ENCODE measurements around the gene GIMAP6. TPM values are rescaled to one million over a fixed set of nuclear protein-coding genes. Genes with fewer than 3 reads are reported as not detected.
"Not testable (repeated sequence)": the region's sequence is repeated elsewhere in the genome, so short reads cannot be mapped to it uniquely, and the experiment has no call there.

Gene GIMAP6
- 100 to 1,000 TPM; 119 to 279 (median 173) TPM for polyA plus RNA-seq

DNA sequence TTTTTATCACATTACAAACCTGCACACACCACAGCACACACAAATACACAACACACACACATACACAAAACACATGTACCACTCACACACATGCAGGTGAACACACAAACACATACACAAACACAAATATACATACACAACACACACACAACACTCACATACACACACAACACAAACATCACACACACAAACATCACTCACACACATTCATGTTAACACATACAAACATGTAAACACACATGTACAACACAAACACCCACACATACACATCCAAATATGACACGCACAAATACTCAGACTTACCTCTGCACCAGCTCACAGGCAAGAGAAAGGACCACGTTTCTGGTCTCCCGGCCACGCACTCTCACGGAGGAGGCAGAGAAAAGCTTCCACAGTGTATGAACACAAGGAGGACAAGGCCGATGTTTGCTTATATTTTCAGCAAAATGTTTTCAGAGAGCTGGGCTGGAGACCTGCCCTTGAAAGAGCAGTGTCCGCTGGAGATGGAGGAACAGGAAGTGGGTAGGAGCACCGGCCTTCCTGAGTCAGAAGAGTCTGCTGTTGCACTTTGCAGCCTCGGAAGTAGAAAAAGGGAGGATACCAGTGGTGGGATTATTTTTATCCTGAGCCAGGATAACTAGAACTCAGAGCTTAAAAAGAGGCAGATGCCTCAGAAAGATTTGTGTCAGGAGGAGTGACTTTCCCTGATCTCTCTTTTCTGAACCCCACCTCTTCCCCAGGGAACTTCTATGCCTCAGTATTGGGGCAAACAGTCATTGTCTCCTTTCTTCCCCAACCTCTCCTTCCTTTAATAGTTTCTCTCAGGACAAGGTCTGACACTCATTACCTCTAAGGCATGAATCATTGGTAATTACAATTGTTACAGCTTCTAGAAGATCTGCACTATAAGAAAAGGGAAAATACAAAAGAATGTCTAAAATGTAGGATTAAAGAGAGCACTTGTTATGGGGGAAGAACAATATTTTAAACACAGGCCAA, at the start of gene GIMAP6:
TSS of gene GIMAP6 (minus strand) at position 520 of the 999 bp plus-strand sequence. CDS start 2,243 bp downstream, outside the sequence.
- Mint-ChIP-seq H3K27ac (peak within 1 kb of the TSS; percentile 94 to 99 (median 97)), H3K36me3 (peaks cover 46 to 59% (median 57%) of the 10 kb centered on the region in 3 donors), H3K4me3 (peak within 1 kb of the TSS; percentile 99 to 100 (median 99)), H3K27me3 (ENCODE audit: low read depth in 3 of 3) (peaks cover 2 to 7% (median 3%) of the 10 kb centered on the region in 3 donors), H3K4me1 (peaks cover 87 to 94% of the 10 kb centered on the region in 2 donors), H3K9me3 (peaks cover 2 to 11% (median 5%) of the 10 kb centered on the region in 6 donors)
- DNase-seq: peak; percentile 50 to 62 (median 56)

DNA sequence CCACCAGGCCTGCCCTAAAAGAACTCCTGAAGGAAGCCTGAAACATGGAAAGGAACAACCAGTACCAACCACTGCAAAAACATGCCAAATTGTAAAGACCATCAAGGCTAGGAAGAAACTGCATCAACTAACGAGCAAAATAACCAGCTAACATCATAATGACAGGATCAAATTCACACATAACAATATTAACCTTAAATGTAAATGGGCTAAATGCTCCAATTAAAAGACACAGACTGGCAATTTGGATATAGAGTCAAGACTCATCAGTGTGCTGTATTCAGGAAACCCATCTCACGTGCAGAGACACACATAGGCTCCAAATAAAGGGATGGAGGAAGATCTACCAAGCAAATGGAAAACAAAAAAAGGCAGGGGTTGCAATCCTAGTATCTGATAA, 48.2 kb upstream of the GIMAP6 start:
- not testable (repeated sequence) for H3K36me3 Mint-ChIP-seq; DNase-seq; H3K9me3 Mint-ChIP-seq; H3K27me3 Mint-ChIP-seq (ENCODE audit: low read depth in 3 of 3)
- Mint-ChIP-seq H3K4me1 (peaks cover 91 to 98% of the 10 kb centered on the region in 2 donors), H3K4me3 (peak overlapping the region in 3 of 5 donors; percentile 18 to 80 (median 62)), H3K27ac (peak overlapping the region; percentile 55 to 93 (median 79))

DNA sequence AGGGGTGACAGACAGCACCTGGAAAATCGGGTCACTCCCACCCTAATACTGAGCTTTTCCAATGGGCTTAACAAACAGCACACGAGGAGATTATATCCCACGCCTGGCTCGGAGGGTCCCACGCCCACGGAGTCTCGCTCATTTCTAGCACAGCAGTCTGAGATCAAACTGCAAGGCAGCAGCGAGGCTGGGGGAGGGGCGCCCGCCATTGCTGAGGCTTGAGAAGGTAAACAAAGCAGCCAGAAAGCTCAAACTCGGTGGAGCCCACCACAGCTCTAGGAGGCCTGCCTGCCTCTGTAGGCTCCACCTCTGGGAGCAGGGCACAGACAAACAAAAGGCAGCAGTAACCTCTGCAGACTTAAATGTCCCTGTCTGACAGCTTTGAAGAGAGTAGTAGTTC, 46.4 kb upstream of the GIMAP6 start:
- DNase-seq; H3K9me3 Mint-ChIP-seq; H3K36me3 Mint-ChIP-seq; H3K27me3 Mint-ChIP-seq (ENCODE audit: low read depth in 3 of 3); H3K4me3 Mint-ChIP-seq: not testable (repeated sequence)
- peaks cover 85 to 92% of the 10 kb centered on the region in 2 donors for H3K4me1 Mint-ChIP-seq
- peak overlapping the region; percentile 40 to 89 (median 78) for H3K27ac Mint-ChIP-seq

DNA sequence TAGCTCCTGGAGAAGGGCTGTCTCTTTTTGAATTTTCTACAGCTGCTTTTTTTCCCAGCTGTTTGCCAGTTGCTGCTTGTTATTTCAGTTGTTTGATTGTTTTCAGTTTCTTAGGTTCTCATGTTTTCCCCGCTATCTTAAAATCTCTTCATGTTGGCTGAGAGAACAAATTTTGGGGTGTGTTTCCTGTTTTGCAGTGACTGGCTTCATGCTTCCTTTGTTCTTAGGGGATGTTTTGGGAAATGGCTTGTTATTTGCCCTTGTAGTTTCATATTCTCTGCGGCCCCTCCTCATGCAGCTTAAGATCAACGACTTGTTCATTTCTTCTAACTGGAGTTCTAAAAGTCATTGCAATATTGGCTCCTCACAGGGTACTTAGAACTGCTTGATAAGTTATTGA, 44.7 kb upstream of the GIMAP6 start:
- H3K27ac Mint-ChIP-seq: peak overlapping the region; percentile 84 to 95 (median 89)
- H3K9me3 Mint-ChIP-seq; H3K27me3 Mint-ChIP-seq (ENCODE audit: low read depth in 3 of 3): not testable (repeated sequence)
- DNase-seq: peak in 2 of 3 donors; percentile 30 to 32
- peak overlapping the region; percentile 66 to 82 (median 73) for H3K4me3 Mint-ChIP-seq
- H3K4me1 Mint-ChIP-seq: peaks cover 77 to 90% of the 10 kb centered on the region in 2 donors
- peaks cover 4 to 13% (median 11%) of the 10 kb centered on the region in 3 donors for H3K36me3 Mint-ChIP-seq

DNA sequence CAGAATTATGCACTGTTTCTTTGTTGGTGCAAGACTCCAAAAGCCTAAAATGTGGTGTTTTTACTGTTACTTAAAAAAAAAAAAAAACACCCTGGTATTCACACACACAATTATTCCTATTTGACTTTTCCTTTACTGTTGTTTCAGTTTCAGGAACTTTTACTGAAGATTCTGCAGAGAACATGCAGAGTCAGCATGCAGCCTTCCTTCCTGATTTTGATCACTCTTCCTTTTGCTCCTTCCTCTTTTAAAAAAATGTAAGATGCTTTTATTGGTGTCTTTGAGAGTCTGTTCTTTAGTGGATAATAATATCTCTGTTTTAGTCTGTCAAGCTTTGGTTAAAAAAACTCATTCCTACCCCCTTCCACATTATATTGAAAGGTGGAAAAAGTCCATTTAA, 44.1 kb upstream of the GIMAP6 start:
- H3K27me3 Mint-ChIP-seq (ENCODE audit: low read depth in 3 of 3); DNase-seq: not testable (repeated sequence)
- H3K27ac Mint-ChIP-seq: peak overlapping the region; percentile 84 to 95 (median 89)
- H3K4me1 Mint-ChIP-seq: peaks cover 75 to 89% of the 10 kb centered on the region in 2 donors
- H3K36me3 Mint-ChIP-seq: peaks cover 4 to 15% (median 13%) of the 10 kb centered on the region in 3 donors
- H3K4me3 Mint-ChIP-seq: peak overlapping the region; percentile 66 to 82 (median 73)
- peaks cover 0 to 14% (median 4%) of the 10 kb centered on the region in 6 donors for H3K9me3 Mint-ChIP-seq

DNA sequence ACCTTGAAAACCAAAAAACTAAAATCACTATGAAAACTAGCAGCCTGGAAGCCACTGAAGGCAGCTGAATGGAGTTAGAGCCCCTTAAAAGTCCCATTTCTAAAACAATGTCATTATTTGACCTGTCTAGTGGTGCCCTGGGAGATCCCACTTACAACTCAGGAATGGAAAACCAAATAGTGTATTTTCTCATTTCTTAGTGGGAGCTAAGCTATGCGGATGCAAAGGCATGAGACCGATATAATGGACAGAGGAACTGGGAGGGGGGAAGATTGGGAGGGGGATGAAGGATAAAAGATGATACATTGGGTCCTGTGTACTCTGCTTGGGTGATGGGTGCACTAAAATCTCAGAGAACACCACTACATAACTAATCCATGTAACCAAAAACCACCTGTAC, 43.5 kb upstream of the GIMAP6 start:
- Mint-ChIP-seq H3K27ac (peak overlapping the region; percentile 84 to 92 (median 90)), H3K9me3 (peaks cover 0 to 15% (median 4%) of the 10 kb centered on the region in 6 donors), H3K27me3 (ENCODE audit: low read depth in 3 of 3) (peaks cover 1 to 2% (median 2%) of the 10 kb centered on the region in 3 donors), H3K4me1 (peaks cover 75 to 89% of the 10 kb centered on the region in 2 donors), H3K4me3 (peak overlapping the region; percentile 50 to 82 (median 60)), H3K36me3 (peaks cover 4 to 17% (median 16%) of the 10 kb centered on the region in 3 donors)
- DNase-seq: no peak

DNA sequence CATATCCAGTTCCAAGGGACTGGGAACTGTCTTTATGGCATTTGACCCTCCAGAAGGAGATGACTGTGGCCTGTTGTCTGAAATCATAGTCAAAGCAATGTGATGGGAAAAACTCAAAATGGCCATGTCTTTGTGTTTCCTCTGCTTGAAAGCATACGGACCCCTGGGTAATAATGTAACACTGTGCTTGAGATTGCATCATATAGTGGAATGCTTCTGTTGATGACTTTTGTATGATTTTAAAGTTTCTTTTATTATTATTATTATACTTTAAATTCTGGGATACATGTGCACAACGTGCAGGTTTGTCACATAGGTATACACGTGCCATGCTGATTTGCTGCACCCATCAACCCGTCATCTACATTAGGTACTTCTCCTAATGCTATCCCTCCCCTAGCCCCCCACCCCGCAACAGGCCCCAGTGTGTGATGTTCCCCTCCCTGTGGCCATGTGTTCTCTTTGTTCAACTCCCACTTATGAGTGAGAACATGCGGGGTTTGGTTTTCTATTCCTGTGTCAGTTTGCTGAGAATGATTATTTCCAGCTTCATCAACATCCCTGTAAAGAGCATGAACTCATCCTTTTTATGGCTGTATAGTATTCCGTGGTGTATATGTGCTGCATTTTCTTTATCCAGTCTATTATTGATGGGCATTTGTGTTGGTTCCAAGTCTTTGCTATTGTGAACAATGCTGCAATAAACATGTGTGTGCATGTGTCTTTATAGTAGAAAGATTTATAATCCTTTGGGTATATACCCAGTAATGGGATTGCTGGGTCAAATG, 39.8 kb upstream of the GIMAP6 start:
- not testable (repeated sequence) for H3K27ac Mint-ChIP-seq, DNase-seq
- Mint-ChIP-seq H3K36me3 (peaks cover 4 to 25% (median 20%) of the 10 kb centered on the region in 3 donors), H3K9me3 (peaks cover 0 to 21% (median 7%) of the 10 kb centered on the region in 6 donors), H3K27me3 (ENCODE audit: low read depth in 3 of 3) (peaks cover 7 to 10% (median 7%) of the 10 kb centered on the region in 3 donors), H3K4me1 (peaks cover 78 to 91% of the 10 kb centered on the region in 2 donors), H3K4me3 (peak overlapping the region in 3 of 5 donors; percentile 6 to 30 (median 9))

DNA sequence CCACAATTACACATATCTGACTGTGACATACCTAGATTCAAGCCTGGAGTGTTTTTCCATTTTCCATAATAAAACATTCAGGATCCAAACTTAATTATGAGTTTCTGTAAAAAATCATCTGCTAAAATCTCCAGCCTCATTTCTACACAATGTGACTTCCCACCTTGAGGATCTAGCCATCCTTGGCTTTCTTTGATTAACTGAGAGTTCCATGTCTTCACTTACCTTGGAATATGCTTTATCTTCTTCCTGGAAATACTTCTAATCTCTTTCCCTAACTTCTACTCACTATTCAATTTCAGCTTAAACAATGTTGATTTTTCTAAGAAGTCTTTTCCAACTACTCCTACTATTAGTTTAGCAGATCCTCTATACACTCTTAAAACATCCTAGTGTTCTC, 36.8 kb upstream of the GIMAP6 start:
- DNase-seq: no peak
- peaks cover 0 to 21% (median 7%) of the 10 kb centered on the region in 6 donors for H3K9me3 Mint-ChIP-seq
- H3K27ac Mint-ChIP-seq: peak overlapping the region; percentile 99 to 100 (median 100)
- H3K4me3 Mint-ChIP-seq: peak overlapping the region; percentile 74 to 87 (median 84)
- peaks cover 4 to 28% (median 20%) of the 10 kb centered on the region in 3 donors for H3K36me3 Mint-ChIP-seq
- peaks cover 83 to 97% of the 10 kb centered on the region in 2 donors for H3K4me1 Mint-ChIP-seq
- peaks cover 9 to 16% (median 10%) of the 10 kb centered on the region in 3 donors for H3K27me3 Mint-ChIP-seq (ENCODE audit: low read depth in 3 of 3)

DNA sequence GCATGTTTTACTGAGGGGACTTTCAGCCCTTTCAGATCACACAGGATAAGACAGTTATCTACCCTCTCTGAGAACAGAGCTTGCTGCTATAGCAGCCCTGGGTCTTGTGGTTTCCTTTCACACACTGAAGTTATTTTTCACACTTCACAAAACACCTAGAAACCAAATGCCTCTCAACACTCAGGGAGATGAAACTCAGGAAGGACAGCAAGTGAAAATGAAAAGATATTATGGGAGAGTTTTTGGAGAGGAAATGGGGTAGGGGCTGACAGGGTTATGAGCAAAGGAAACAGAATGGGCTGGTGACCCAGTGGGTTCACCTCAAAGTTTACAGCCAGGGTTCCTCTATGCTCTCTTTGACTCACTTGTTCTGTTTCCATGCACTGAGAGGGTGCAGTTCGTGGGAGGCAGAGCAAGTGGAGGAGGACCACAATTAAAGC, 36.3 kb upstream of the GIMAP6 start:
- Mint-ChIP-seq H3K4me3 (peak overlapping the region; percentile 74 to 87 (median 84)), H3K36me3 (peaks cover 4 to 30% (median 20%) of the 10 kb centered on the region in 3 donors), H3K27ac (peak overlapping the region; percentile 99 to 100 (median 100)), H3K27me3 (ENCODE audit: low read depth in 3 of 3) (peaks cover 10 to 17% (median 11%) of the 10 kb centered on the region in 3 donors), H3K4me1 (peaks cover 85 to 98% of the 10 kb centered on the region in 2 donors), H3K9me3 (peaks cover 0 to 21% (median 7%) of the 10 kb centered on the region in 6 donors)
- peak; percentile 90 to 92 (median 91) for DNase-seq

DNA sequence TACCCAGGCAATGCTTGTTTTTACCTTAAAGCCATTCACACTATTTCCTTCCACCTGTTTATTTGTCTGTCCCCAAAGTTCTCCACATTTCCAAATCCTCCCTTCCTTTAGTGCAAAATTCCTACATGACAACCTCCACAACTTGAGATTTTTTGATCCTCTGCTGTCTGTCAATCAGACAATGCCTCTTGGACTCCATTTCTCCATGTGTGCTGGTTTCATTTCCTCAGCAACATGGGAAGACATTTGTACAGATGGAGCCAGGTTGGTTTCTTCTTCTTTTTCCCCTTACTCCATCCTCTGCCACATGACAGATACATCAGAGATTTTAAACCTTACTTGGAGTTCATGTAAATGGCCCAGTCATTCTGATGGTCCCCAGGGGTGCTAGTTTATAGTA, 34.2 kb upstream of the GIMAP6 start:
- peak overlapping the region; percentile 99 to 100 (median 100) for H3K27ac Mint-ChIP-seq
- peak overlapping the region; percentile 80 to 89 (median 81) for H3K4me3 Mint-ChIP-seq
- H3K4me1 Mint-ChIP-seq: peaks cover 91 to 100% of the 10 kb centered on the region in 2 donors
- DNase-seq: no peak
- peaks cover 0 to 16% (median 11%) of the 10 kb centered on the region in 3 donors for H3K36me3 Mint-ChIP-seq
- H3K9me3 Mint-ChIP-seq: peaks cover 0 to 9% (median 4%) of the 10 kb centered on the region in 6 donors
- peaks cover 10 to 17% (median 11%) of the 10 kb centered on the region in 3 donors for H3K27me3 Mint-ChIP-seq (ENCODE audit: low read depth in 3 of 3)

DNA sequence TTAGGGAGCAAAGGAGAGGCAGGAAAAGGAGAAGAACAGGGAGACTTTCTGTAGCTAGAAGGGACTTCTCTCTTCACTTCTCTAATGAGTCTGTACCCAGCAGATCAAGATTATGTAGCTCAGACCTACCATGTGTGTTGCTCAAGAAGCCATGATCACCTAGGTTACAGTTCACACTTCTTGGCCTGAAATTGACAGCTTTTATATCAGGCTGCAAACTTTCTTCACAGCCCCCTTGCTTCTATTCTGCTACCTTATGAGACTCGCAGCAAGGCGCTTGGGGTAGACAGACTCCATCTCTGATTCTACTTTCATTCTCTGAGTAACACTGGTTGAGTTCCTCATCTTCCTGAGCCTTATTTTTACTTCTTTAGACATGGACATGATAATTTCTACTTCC, 33.7 kb upstream of the GIMAP6 start:
- H3K9me3 Mint-ChIP-seq: peaks cover 0 to 8% (median 3%) of the 10 kb centered on the region in 6 donors
- DNase-seq: peak; percentile 81 to 86 (median 83)
- H3K4me3 Mint-ChIP-seq: peak overlapping the region; percentile 80 to 89 (median 81)
- peaks cover 90 to 100% of the 10 kb centered on the region in 2 donors for H3K4me1 Mint-ChIP-seq
- peak overlapping the region; percentile 99 to 100 (median 100) for H3K27ac Mint-ChIP-seq
- peaks cover 0 to 12% (median 7%) of the 10 kb centered on the region in 3 donors for H3K36me3 Mint-ChIP-seq
- peaks cover 10 to 17% (median 11%) of the 10 kb centered on the region in 3 donors for H3K27me3 Mint-ChIP-seq (ENCODE audit: low read depth in 3 of 3)

DNA sequence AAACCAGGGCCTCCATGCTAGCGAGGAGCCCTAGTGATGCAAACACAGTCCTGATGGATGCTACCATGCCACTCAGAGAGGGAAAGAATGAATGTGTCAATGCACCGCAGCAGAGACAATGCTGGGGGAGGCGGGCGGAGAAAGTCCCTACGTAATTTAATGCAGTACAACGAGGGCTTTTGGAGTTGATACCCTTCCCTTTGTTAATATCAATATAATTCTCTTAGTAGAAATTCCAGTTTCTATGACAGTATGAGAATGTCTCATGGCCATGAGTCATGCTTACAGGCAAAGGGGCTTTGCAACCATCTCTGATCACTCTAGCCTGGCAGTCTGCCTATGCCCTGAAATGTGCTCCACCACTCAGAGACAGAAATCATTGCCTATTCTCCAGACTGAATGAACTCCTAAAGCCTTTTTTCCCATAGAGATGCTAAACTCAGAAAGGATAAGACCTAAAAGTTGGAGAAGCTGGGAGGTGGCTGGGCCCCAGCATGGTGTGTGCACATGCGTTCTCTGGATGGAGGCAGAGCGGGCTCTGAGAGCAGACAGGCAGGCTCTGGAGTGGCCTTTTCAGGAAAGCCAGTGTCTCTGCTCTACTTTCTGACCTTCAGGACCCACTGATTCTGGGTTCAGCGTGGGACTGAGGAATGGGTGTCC, 33.0 kb upstream of the GIMAP6 start:
- Mint-ChIP-seq H3K4me3 (peak overlapping the region; percentile 80 to 89 (median 81)), H3K27me3 (ENCODE audit: low read depth in 3 of 3) (peaks cover 9 to 17% (median 10%) of the 10 kb centered on the region in 3 donors)

More for the DNA sequence above, 33.0 kb upstream of the GIMAP6 start:
- H3K36me3 Mint-ChIP-seq: peaks cover 0 to 12% (median 9%) of the 10 kb centered on the region in 3 donors
- peak in 1 of 3 donors; percentile 14 for DNase-seq
- H3K9me3 Mint-ChIP-seq: peaks cover 0 to 8% (median 3%) of the 10 kb centered on the region in 6 donors
- H3K4me1 Mint-ChIP-seq: peaks cover 89 to 100% of the 10 kb centered on the region in 2 donors
- H3K27ac Mint-ChIP-seq: peak overlapping the region; percentile 99 to 100 (median 100)
